ENCODE data around the gene PNKD.

GRCh38 chr2:218332920-218333645, 62.8 kb downstream of the PNKD start:
- TF ChIP-seq CTCF (conservative IDR thresholded peaks at IDR 0.05; ENCODE audit: low read depth, low read length) = no peak
- TF ChIP-seq EZH2 (IDR thresholded peaks at IDR 0.05; ENCODE audit: low read length, unreplicated experiment) = no peak
